ENCODE measurements around the gene TMEM130. TPM values are rescaled to one million over a fixed set of nuclear protein-coding genes. Genes with fewer than 3 reads are reported as not detected.
"Not testable (repeated sequence)": the region's sequence is repeated elsewhere in the genome, so short reads cannot be mapped to it uniquely, and the experiment has no call there.

TMEM130 gene
- total and polyA plus RNA-seq, 4 donors: 0.34 to 1.5 (median 0.60) TPM

- peaks cover 0 to 10% (median 2%) of the 10 kb centered on the region in 5 donors for H3K4me1 ChIP-seq (ENCODE audit: control insufficient read depth in 5 of 5, insufficient read depth in 5 of 5, low read length in 5 of 5)
- H3K9ac ChIP-seq (ENCODE audit: insufficient read depth in 1 of 2, low read length in 2 of 2): no peak overlapping the region
- 82 to 90% methylated on average over 1 of the region's 1 CpG for WGBS, 2 donors
- DNase-seq (no peak), ATAC-seq (ENCODE audit: insufficient read depth, low FRiP score) (no peak)
- peaks cover 0 to 15% (median 8%) of the 10 kb centered on the region in 3 donors for H3K27me3 ChIP-seq (ENCODE audit: control insufficient read depth in 3 of 3, insufficient read depth in 3 of 3, low read length in 2 of 3)
- no peak for TF ChIP-seq CTCF (IDR thresholded peaks at IDR 0.05; ENCODE audit: control extremely low read depth, extremely low read depth)
- H3K9me3 ChIP-seq (ENCODE audit: control insufficient read depth in 4 of 4, insufficient read depth in 3 of 4, low read length in 3 of 4): no peaks in the 10 kb centered on the region
- H3K4me3 ChIP-seq: no peak overlapping the region
- no peaks in the 10 kb centered on the region for H3K36me3 ChIP-seq (ENCODE audit: control insufficient read depth in 4 of 4, insufficient read depth in 4 of 4, low read length in 4 of 4)
- H3K27ac ChIP-seq (ENCODE audit: low read depth in 1 of 2, low read length in 1 of 2): no peak overlapping the region
Observed at GRCh38 chr7:98874942-98875341, 5.1 kb upstream of the TMEM130 start.

- DNase-seq; H3K9me3 ChIP-seq (ENCODE audit: control insufficient read depth in 4 of 4, insufficient read depth in 3 of 4, low read length in 3 of 4); H3K9ac ChIP-seq (ENCODE audit: insufficient read depth in 1 of 2, low read length in 2 of 2); H3K36me3 ChIP-seq (ENCODE audit: control insufficient read depth in 4 of 4, insufficient read depth in 4 of 4, low read length in 4 of 4); H3K4me3 ChIP-seq; H3K27ac ChIP-seq (ENCODE audit: low read depth in 1 of 2, low read length in 1 of 2); ATAC-seq (ENCODE audit: insufficient read depth, low FRiP score); H3K4me1 ChIP-seq (ENCODE audit: control insufficient read depth in 5 of 5, insufficient read depth in 5 of 5, low read length in 5 of 5): not testable (repeated sequence)
- 89 to 92% methylated on average over 11 of the region's 11 CpGs for WGBS, 2 donors
- H3K27me3 ChIP-seq (ENCODE audit: control insufficient read depth in 3 of 3, insufficient read depth in 3 of 3, low read length in 2 of 3): peaks cover 0 to 27% (median 17%) of the 10 kb centered on the region in 3 donors
Observed at GRCh38 chr7:98873610-98874009, 3.8 kb upstream of the TMEM130 start.

- TF ChIP-seq CTCF (IDR thresholded peaks at IDR 0.05; ENCODE audit: control extremely low read depth, extremely low read depth): no peak
- DNase-seq (no peak), ATAC-seq (ENCODE audit: insufficient read depth, low FRiP score) (no peak)
- 68 to 73% methylated on average over 7 of the region's 7 CpGs for WGBS, 2 donors
- Histone ChIP-seq H3K9me3 (ENCODE audit: control insufficient read depth in 4 of 4, insufficient read depth in 3 of 4, low read length in 3 of 4) (no peaks in the 10 kb centered on the region), H3K4me3 (no peak overlapping the region), H3K9ac (ENCODE audit: insufficient read depth in 1 of 2, low read length in 2 of 2) (no peak overlapping the region), H3K36me3 (ENCODE audit: control insufficient read depth in 4 of 4, insufficient read depth in 4 of 4, low read length in 4 of 4) (no peaks in the 10 kb centered on the region), H3K4me1 (ENCODE audit: control insufficient read depth in 5 of 5, insufficient read depth in 5 of 5, low read length in 5 of 5) (peaks cover 0 to 7% (median 0%) of the 10 kb centered on the region in 5 donors), H3K27ac (ENCODE audit: low read depth in 1 of 2, low read length in 1 of 2) (no peak overlapping the region), H3K27me3 (ENCODE audit: control insufficient read depth in 3 of 3, insufficient read depth in 3 of 3, low read length in 2 of 3) (peaks cover 0 to 32% (median 21%) of the 10 kb centered on the region in 3 donors)
Observed at GRCh38 chr7:98872328-98872924, 2.6 kb upstream of the TMEM130 start.

GRCh38 chr7:98870807-98871491 is 1.1 kb upstream of the TMEM130 start:
- H3K27me3 ChIP-seq (ENCODE audit: control insufficient read depth in 3 of 3, insufficient read depth in 3 of 3, low read length in 2 of 3): peaks cover 0 to 32% (median 21%) of the 10 kb centered on the region in 3 donors
- H3K9ac ChIP-seq (ENCODE audit: insufficient read depth in 1 of 2, low read length in 2 of 2): no peak overlapping the region
- H3K9me3 ChIP-seq (ENCODE audit: control insufficient read depth in 4 of 4, insufficient read depth in 3 of 4, low read length in 3 of 4): no peaks in the 10 kb centered on the region
- H3K4me1 ChIP-seq (ENCODE audit: control insufficient read depth in 5 of 5, insufficient read depth in 5 of 5, low read length in 5 of 5): peaks cover 0 to 7% (median 0%) of the 10 kb centered on the region in 5 donors
- H3K27ac ChIP-seq (ENCODE audit: low read depth in 1 of 2, low read length in 1 of 2): no peak overlapping the region
- DNase-seq (no peak), ATAC-seq (ENCODE audit: insufficient read depth, low FRiP score) (no peak)
- no peak for TF ChIP-seq CTCF (IDR thresholded peaks at IDR 0.05; ENCODE audit: control extremely low read depth, extremely low read depth)
- no peaks in the 10 kb centered on the region for H3K36me3 ChIP-seq (ENCODE audit: control insufficient read depth in 4 of 4, insufficient read depth in 4 of 4, low read length in 4 of 4)
- WGBS, 2 donors: 84 to 89% methylated on average over 17 of the region's 17 CpGs
- H3K4me3 ChIP-seq: no peak overlapping the region
